GM19452 (cell line): Measurements from ENCODE around the gene CCDC185.

Source experiments
- ATAC-seq: cut with Tn5 transposase; IDR thresholded peaks from one replicate; pipeline ENCODE4 v1.9.1; 2021; ENCODE audit not compliant: unreplicated experiment

The CCDC185 gene

DNA sequence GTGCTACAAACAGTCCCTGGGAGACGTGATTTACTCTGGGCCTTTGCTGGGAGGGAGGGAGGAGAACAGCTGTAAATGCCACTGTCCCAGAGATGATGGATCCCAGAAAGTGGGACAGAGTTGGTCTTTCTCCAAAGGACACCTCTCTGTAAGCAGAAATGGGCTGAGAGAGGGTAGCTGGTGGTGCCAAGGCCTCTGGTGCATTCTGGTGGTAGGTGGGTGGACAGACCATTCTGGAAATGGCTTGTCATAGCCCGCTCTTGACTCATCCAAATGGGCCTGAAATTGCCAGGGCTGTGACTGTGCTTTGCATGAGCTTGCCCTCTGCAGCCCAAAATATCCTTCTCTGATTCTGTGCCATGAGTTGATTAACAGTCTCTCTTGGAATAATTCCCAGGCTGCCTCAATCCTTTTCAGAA is 36.1 kb downstream of the CCDC185 start:
- no peak for ATAC-seq

DNA sequence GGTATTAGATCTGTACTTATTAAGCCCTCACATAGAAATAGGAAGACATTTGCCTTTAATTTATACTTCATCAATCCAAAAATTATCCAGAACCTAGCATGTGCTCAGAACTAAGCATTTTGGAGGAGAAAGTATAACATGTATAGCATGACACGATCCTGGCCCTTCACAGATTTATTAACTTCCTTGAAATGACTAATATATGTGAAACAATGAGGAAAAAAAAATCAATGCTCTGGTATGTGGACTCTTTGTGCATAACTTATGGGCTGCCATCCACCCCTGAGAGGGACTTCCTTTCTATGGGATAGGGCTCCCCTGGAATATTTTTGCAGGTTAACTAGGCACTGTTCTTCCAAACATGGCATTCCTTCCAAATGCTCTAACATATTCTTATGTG is 36.6 kb downstream of the CCDC185 start:
- ATAC-seq: no peak

DNA sequence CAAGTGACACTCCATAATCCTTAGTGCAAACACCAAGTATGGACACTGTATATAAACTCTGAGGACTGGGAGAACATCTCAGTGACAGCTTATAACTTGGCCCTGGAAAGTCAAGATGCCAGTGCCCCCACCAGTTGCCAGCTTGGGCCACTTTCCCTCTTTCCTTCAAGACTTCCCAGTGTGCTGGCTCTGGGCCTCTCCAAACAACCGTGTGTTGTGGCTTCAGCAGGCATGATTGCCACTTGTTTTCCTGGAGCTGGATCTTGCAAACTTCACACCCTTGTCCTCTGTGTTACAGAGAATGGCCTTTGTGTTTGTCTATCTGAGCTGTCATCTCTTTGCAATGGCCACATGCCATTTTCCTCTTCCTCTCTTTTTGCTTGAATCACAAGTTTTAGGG is 37.0 kb downstream of the CCDC185 start:
- no peak for ATAC-seq

DNA sequence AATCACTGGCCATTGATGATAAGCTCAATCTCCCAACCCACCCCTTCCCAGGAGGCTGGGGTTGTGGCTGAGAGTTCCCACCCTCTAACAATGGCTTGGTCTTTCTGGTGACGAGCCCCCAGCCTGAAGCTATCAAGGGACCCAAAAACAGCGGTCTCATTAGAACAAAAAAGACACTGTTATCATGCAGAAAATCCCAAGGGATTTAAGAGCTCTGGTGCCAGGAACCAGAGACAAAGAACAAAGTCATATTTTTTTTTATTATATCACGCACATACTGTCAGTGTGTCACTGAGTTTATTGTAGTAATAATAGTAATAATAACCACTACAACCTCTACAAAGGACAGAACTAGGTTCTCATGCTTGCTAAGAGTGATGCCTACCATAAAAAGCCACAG is 43.9 kb downstream of the CCDC185 start:
- ATAC-seq: no peak

DNA sequence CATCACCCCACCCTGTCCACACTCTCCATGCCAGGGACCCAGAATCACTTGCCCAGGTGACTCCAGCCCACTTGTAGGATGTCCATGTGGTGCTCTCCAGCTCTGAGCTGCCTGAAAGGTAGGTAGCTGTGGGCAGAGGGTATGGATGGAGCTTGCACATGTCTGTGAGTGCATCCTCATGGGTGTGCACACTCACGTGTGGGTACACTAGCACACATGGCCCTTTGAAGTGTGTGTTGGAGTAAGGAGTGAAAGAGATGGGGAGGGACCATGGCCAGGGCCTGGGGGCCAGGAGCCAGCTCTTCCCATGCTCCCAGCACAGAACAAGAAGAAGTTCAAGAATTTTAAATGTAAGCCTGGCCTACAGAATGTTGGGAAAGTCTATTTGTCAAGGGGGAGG is 50.2 kb downstream of the CCDC185 start:
- no peak for ATAC-seq

DNA sequence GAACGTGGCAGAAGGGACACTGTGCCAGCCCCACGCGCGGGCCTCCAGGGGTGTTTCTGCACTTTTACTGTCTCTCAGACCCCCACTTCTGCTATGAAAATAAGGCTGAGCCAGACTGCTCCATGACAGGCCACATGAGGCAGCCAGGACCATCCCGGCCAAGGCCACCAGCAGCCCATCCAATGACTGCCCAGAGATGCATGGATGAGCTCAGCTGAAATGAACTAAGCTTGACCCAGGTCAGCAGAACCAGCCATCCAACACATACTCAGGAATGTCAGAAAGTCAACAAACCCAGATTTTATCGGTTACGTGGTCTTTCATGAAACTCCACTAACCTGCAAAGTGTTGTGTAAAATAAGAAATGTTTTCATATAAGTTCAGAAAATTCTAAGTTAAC is 51.2 kb downstream of the CCDC185 start:
- no peak for ATAC-seq
